NCI-H1105 treated with DMSO at 0.1 percent for 48 hours (cell line): ENCODE data around the gene RPL12.

ENCODE experiments used
- DNase-seq: peaks from one replicate; lab custom pipeline; 2025; lab: John Stamatoyannopoulos, UW

RPL12 gene

DNA sequence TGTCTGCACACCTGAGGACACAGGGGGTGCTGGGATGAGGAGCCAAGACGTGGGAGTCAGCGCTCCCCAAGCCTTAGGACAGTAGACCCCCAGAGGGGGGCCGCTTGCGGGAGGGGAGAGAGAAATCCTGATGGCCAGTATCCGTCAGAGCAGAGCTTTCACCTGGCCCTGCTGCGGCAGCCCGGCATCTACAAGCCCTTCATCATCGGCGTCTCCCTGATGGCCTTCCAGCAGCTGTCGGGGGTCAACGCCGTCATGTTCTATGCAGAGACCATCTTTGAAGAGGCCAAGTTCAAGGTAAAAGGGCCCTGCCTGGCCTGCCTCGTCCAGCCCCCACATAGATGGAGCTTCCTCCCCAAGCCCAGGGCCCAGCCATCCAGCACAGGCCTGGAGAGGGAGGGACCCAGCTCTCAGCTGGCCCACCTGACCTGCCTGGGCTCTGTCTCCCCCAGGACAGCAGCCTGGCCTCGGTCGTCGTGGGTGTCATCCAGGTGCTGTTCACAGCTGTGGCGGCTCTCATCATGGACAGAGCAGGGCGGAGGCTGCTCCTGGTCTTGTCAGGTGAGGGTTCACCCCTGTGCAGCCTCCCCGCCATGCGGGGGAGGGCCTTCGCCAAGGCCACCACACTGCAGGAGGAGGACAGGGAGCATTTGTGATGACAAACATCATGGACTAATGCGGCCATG, 47.6 kb downstream of the RPL12 start:
- no peak for DNase-seq

DNA sequence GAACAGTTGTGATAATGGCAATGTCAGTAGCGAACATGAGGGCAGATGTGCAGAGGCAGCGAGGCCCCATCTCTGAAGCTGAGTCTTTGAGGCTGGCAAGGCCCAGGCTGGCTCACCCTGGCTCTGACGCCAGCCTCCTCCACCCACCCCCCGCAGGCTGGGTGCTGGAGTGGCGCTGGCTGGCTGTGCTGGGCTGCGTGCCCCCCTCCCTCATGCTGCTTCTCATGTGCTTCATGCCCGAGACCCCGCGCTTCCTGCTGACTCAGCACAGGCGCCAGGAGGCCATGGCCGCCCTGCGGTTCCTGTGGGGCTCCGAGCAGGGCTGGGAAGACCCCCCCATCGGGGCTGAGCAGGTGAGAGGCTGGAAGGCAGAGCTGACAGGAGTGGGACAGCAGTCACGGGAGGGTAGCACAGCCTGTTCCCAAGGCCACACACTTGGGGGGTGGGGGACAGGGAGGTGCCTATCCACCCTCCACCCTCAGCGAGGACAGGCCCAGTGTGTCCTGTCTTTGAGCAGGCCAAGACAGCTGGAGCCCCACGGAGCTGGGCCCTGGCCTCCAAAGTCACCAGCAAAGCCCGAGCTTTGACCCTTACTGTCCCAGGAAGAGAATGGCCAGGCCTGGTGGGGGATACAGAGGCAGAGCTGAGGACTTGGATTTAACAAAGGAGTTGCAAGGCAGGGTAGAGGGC, 48.7 kb downstream of the RPL12 start:
- no peak for DNase-seq

DNA sequence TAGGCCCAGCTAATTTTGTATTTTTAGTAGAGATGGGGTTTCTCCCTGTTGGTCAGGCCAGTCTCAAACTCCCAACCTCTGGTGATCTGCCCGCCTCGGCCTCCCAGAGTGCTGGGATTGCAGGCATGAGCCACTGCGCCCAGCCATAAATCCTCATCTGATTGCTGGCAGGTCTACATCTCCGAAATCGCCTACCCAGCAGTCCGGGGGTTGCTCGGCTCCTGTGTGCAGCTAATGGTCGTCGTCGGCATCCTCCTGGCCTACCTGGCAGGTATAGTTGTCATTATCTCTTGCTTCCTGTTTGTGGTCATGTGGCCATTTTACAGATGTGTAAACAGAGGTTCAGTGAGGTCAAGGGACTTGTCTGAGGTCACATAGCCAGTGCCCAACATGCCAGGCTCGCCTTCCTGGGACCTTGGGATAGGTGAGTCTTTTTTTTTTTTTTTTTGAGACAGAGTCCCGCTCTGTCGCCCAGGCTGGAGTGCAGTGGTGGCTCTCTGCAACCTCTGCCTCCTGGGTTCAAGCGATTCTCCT, 51.4 kb downstream of the RPL12 start:
- DNase-seq, result no peak

DNA sequence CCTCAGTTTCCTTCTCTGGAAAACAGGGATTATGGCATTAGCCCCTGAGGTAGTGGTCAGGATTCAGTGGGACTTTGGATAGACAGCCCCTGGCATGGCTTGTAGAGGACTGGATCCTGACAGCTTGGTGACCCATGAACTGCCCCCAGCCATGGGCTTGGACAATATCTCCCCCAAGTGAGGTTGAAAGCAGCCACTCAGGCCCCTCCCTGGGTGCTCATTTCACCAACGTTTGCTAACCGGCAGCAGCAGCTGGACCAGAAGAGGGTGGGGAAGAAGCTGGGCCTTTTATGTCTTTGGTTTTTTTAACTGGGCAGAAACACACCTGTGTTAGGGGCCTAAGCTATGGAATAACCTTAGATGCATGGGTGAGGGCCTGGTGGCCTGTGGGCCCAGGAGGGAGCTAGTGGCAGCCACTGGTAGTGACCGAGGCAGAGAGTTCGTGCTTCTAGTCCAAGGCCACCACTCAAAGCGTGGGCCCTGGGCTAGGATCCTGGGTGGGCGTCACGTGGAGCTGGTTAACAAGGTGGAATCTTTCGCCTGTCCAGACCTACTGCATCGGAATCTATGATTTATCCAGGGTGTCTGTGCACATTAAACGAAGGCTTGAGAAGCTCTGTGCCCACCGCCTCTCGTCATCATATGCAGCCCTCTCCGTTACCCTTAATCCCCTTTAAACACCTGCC, 52.3 kb downstream of the RPL12 start:
- no peak for DNase-seq

DNA sequence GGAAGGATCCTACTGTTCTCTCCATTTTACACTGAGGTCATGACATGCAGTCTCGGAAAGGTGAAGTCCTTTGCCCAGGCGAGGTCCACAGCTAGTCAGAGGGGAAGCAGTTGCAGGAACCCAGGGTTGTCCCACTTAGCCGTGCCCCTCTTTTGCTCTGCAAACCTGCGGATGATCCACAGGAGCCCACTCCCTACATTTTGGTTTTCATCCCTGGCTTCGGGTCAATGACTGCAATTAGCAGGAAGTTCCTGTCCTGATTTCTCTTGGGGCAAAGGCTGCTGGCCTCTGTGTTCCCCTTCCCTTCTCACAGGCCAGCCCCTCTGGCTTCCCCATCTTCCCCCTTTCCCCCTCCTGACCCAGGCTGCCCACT, 52.9 kb downstream of the RPL12 start:
- DNase-seq, result no peak
